Measurements from ENCODE around the gene SUPT4H1.

Gene SUPT4H1

DNA sequence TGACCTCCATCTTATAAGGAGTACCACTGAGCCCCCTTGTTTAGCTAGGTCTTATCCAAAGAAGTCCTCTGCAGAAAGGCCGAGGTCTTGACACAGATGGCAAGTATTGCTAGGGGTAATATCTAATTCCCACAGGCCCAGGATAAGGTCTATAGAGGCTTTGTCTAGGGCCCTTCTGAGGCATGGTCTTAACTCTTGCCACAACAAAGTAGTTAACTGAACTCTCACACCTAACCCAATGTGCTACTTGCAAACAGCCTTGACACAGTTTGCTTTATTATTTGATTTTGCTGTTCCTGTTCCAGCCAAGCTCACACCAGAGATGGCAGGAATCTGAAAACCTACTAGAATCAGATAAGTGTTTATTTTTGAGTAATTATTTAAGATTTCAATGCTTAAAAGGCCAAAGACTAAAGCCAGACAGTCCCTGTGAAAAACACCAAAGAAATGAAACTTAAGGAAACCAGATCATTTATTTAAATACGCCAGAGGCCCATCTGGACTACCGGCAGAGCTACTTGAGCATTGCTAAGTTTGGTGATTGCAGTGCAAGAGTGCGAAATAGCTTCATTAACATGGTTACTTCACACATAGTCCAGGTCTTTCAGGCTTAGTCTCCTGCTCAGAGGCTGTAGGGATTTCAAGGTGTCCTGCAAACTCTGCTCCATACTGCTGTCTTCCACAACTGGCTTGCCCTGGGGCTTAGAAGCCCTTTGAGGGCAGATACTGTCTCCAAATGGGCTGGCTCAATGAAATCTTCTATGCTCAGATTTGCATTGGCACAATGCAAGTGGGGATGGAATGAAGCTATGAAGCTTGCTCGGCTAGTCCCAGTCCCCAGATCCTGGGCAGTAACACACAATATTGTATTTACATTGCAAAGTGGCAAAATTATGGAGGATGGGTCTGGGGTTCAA, 28.5 kb upstream of the SUPT4H1 start:
- no peak overlapping the region for H3K4me3 ChIP-seq (ENCODE audit: low read depth, low read length)
- DNase-seq (ENCODE audit: low read depth), result no peak
- no peak for TF ChIP-seq CTCF (conservative IDR thresholded peaks at IDR 0.05; ENCODE audit: low read depth, low read length)

DNA sequence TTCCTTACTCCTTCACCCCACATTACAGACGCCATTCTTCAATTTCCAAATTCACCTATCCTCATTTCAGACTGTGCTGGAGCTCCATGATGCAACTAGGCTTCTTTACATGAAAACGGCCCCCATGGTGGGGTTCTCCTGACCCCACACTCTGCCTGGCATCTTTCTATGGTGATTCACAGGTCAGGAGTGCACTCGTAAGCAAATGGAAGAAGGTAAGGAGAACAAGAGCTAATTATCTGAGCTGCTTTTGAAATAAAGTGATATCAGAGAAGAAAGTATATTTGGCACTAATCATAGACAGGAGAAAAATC, 27.5 kb upstream of the SUPT4H1 start:
- no peak for TF ChIP-seq CTCF (conservative IDR thresholded peaks at IDR 0.05; ENCODE audit: low read depth, low read length)
- DNase-seq (ENCODE audit: low read depth), result no peak
- H3K4me3 ChIP-seq (ENCODE audit: low read depth, low read length), result no peak overlapping the region

- no peak for DNase-seq (ENCODE audit: low read depth)
- no peak overlapping the region for H3K4me3 ChIP-seq (ENCODE audit: low read depth, low read length)
- no peak for TF ChIP-seq CTCF (conservative IDR thresholded peaks at IDR 0.05; ENCODE audit: low read depth, low read length)
Observed at GRCh38 chr17:58378733-58379510, 26.9 kb upstream of the SUPT4H1 start.

DNA sequence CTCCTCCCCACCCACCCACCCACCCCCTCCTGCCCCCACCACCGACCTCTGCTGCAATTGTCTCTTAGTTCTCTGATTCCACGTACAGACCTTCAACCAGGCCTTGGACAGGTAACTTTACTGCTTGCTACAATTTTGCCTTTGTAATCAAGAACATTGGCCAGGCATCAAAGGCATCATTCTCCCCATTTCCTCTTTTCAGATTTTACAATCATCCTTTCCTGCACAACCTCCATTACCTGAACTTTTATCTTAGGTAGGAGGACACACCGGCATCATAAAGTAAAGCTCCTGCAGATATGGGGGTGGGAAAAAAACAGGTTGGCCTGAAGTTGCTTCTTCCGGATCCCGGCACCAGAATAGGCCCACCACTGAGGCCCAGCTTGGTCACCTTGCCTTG, 25.7 kb upstream of the SUPT4H1 start:
- no peak for DNase-seq (ENCODE audit: low read depth)
- no peak overlapping the region for H3K4me3 ChIP-seq (ENCODE audit: low read depth, low read length)
- no peak for TF ChIP-seq CTCF (conservative IDR thresholded peaks at IDR 0.05; ENCODE audit: low read depth, low read length)

DNA sequence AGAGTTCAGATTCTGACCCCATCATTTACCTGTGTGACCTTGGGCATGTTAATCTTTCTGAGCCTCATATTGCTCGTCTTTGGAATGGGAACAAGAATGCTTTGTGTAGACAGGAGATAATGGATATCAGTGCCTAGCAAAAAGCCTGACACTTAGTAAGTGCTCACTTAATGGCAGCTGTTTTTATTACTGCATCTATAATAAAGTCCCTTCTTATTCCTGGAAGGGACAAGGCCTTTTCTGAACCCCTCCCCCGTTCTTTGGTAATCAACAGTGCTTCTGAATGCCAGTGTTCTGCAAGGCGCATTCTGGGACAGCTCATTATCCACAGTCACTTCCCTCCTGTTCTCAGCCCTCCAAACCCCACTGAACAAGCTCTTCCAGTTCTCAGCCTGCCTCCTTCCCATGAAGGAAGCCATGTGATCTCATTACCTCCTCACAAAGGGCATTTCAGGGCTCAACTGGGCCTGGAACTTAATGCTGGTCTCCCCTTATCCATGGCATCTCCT, 25.1 kb upstream of the SUPT4H1 start:
- DNase-seq (ENCODE audit: low read depth), result no peak
- H3K4me3 ChIP-seq (ENCODE audit: low read depth, low read length), result no peak overlapping the region
- TF ChIP-seq CTCF (conservative IDR thresholded peaks at IDR 0.05; ENCODE audit: low read depth, low read length), result no peak

DNA sequence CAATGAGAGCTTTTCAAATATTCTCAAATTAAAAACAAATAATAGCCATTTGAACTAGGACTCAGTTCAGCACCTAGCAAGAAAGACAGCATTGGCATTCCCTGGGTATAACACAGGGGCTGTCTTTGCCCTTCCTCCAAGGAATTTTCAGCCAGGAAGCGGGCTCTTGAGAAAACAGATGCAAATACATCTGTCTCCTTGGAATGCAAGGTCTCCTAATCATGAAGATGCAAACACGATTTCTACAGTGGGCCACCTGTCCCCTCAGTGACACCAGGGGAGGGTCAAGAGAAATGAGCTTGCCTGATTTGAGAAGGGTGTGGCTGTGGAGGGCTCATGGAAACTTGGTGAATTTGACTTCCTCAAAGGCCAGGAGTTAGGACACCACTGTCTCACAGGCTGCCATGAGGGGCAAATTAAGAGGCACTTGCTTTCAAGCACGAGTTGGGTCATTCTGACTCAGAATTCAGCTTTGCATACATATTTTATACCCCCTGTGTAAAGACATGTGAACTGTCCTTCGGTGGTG, 24.5 kb upstream of the SUPT4H1 start:
- H3K4me3 ChIP-seq (ENCODE audit: low read depth, low read length), result no peak overlapping the region
- no peak for DNase-seq (ENCODE audit: low read depth)
- no peak for TF ChIP-seq CTCF (conservative IDR thresholded peaks at IDR 0.05; ENCODE audit: low read depth, low read length)
